ACHN (cell line): ENCODE data around the gene ACTR10.

Experiments used
- DNase-seq: peaks from one replicate; pipeline ENCODE4 v3.0.0-alpha.2; 2015
- in situ Hi-C: cut with HindIII; loops from 2 replicates; pipeline ENCODE4 v1.10.0; 2017; ENCODE audit warnings: low sequenced_read_pairs, low pct_ligation_motif_present, low pct_unique_long_range_greater_than_20kb

Gene ACTR10

DNA sequence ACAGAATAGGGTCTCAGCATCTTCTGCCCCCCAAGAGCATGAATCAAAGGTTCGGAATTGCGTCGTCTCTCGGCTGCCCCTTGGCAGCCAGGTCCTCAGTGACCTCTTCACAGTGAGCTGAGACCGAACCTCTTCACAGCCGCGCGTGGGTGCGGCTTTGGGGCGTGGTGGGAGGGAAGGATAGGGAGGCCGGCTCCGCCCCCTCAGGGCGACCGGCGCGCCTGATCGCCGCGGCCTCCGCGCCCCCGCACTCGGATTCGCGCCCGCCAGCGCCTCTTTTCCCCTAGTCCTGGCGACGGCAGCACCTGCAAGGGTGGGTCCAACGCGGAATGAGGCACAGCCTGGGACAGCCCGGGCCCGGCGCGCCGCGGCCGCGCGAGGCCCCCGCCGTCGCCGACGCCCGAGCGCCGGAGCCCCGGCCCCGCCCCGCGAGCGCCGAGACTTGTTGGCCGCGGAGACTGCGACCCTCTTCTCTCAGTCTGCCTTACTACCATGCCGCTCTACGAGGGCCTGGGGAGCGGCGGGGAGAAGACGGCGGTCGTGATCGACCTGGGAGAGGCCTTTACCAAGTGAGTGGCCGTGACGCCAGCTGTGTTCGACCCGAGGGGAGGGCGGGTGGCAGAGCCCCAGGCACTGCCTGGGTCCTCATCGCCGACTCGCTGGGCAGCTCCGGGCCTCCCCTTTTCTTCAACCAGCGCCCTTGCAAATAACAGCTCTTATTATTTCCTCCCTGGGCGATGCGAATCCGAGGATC lies at the start of gene ACTR10:
ACTR10 (plus strand) TSS at position 424 of the 754 bp plus-strand sequence; CDS start at position 493, 69 bp downstream.
- peak; percentile 75 for DNase-seq
- in situ Hi-C loops = no loop called here

DNA sequence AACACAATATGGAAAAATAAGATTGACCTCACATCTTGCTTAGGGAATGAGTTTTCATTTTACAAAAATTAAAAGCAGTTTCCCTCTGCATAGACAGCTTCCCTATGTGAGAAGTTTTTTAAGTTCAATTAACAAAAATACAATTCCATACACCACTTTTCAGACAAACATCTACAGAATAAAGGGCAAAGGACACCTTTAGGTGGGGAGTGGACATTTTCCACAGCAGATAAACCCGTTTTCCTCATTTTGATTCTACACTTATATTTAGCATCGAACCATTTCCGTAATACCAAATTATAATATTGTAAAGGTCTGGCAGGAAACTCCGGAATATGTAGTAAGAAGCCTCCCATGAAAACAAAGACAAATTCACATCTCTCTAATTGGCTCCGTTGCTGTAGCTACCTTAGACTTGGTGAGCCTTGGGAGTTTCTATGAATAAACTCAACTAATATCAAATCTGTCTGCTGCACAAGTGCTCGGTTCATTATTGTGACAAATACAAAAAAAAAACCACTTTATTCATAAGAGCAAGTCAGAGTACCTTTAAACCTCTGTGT lies 49.6 kb upstream of the ACTR10 start:
- no peak for DNase-seq
- in situ Hi-C loops = no loop called here

DNA sequence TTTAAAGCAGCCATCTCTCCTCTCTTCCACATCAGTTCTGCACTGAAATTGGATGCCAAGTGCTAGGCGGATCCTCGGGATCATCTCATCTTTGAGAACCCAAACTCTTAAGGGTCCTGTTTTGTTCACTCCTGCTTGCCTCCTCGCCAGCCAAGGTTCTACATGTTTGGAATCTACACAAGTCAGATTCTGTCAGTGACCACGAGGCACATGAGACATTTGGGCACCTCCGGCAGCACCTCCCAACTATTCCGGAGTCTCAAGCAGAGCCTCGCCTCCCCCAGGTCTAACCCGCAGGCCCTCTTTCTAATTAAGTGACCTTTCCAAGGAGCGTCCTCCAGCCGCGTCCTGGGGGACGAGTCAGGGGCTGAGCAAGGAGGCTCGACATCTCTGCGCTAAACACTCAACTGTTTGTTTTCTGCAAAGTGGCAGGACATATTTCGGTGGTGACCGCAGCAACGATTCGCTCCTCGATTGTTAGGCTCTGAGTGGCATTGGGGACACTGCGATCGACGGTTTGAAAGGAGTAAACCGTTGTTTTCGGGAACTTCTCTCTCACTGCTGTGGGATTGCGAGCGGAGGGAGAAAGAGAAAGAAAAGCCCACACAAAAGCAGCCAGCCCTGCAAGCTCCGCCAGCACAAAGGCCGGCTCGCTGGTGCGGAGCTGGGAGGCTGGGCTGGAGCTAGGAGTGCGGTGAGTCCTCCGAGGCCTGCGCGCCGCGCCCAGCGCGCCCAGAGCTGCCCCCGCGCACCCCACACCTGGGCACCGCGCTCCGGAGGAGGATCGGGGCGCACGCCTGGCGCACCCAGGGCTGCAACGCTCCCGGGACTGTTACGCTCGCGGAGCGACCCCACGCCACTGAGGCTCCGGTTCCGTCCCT lies 48.6 kb upstream of the ACTR10 start:
- in situ Hi-C loops = no loop called here
- DNase-seq = peak; percentile 38

- in situ Hi-C loops = no loop called here
- peak; percentile 84 for DNase-seq
Observed at GRCh38 chr14:58152014-58152857, 47.7 kb upstream of the ACTR10 start, which contains the start of gene ARMH4. Gene ARMH4 (minus strand): TSS chr14:58152213. CDS start chr14:58139358, 12,855 bp downstream.

DNA sequence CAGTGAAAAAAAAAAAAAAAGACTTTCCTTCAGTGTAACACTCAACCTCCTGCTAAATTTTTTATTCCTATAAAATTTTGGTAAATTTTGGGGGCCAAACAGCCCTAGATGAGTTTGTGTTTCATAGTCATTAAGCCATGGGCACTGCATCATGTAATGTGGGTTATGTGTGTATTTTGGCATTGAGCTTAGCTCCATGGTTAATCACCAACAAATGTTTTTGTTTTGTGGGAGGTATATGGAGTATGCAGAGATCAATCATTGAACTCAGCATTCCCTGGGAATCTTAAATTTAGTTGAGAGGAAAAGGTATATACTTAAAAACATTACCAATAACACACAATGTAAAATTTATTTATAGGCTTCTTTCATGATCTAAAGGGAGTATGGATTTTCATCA lies 39.4 kb upstream of the ACTR10 start:
- in situ Hi-C loops = no loop called here
- no peak for DNase-seq

DNA sequence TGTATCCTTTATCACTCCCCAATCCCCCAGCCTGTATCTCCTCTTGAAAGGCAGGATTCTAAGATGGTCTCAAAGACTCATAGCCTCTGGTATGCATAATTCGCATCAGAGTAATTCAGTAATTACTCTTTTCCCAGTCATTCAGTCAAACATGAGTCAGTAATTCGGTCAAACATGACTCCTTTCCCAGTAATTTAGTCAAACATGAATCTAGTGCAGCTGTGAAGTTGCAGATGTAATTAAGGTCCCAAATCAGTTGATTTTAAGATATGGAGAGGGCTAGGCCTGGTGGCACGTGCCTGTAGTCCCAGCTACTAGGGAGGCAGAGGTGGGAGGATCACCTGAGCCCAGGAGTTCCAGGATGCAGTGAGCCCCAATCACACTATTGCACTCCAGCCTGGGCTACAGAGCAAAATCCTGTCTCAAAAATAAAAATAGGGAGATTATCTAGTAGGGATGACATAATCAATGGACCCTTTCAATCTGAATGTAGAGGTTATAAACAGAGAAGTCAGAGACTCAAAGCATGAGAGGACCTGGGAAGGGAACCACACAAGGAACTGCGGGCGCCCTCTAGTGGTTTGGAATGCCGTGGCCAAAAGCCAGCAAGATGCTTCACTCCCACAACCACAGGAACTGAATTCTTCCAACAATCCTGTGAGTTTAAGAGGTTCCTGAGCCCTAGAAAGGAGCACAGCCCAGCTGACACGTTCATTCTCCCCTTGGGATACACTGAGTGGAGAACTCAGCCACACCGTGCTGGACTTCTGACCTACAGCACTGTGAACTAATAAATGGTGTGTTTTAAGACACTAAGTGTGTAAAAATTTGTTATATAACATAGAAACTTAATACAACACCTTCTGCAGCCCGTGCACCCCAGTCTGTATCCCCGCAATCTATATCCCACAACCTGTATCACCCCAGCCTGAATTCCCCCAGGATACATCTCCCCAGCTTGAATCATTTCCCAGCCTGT lies 33.7 kb upstream of the ACTR10 start:
- in situ Hi-C loops = no loop called here
- peak; percentile 80 for DNase-seq

- DNase-seq = no peak
- in situ Hi-C loops = no loop called here
Observed at GRCh38 chr14:58167057-58167456, 32.9 kb upstream of the ACTR10 start.

DNA sequence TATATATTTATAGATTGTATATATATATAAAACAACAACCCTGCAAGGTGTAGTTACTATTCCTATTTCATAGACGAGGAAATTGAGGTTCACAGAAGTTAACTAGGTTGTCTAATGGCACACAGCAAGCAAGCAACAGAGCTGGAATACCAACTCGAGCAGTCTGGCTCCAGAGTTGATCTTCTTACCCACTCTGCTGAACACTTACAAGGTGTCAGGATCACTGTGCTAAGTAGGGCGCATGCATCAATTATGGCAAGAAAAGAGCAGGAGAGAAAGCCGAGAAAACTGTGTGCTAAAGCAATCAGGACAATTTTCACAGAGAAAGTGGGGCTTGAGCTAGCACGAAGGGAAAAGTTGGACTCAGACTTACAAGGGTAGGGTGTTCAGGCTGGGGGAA lies 32.1 kb upstream of the ACTR10 start:
- no peak for DNase-seq
- in situ Hi-C loops = no loop called here

- in situ Hi-C loops = no loop called here
- DNase-seq = peak; percentile 82
Observed at GRCh38 chr14:58171090-58171489, 28.9 kb upstream of the ACTR10 start.

DNA sequence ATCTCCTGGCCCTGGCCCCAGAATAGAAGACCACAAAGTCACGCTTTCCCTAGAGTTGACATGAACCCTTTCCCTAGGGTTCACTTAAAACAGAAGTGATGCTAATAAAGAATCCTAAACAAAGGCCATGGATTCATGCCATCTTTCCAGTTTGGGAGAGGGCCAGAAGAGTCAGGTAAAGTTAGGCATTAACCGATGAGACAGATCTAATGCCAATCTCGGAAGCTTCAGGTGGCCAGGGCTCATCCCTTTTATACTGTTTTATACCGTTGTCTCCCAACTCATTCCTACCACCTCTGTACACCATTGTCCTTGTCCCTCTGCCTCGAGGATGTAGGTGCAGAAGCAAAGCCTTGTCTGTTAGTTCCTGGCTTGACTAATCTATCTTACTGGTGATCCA lies 22.8 kb upstream of the ACTR10 start:
- in situ Hi-C loops = no loop called here
- DNase-seq = no peak

- in situ Hi-C loops = no loop called here
- DNase-seq = no peak
Observed at GRCh38 chr14:58189176-58189575, 10.8 kb upstream of the ACTR10 start.

DNA sequence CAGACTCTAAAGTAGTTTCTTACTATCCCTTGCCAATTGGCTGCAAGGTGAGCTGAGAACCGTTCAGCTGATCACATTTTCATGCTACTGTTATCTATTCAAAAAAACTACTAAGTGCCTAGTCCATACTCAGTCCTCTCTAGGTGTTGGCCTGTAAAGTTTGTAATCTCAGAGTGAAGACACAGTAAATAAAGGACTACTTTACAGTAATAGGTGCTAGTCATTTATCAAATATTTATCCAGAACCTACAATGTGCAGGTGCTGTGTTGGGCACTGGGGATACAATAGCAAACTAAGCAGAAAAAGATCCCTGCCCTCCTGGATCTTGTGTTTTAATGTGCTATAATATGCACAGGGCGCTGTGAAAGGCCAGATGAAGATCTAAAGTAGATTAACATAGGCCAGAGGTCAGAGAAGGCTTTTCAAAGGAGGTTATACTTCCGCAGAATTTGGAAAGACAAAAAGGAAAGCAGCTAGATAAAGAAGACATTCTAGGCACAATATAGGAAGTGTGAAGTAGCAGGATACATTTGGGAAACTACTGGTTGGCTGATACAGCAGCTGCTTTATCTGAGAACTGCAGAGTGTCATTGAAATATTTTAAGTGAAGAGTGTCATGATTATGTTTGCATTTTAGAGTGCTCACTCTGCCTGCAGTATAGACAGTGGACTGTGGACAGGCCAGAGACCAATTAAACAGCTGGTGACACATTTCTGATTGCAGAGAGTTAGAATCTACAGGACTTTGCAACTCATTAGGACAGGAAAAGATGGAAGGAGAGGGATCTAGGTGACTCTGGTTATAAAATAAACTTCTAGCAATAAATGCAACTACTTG lies 8.0 kb upstream of the ACTR10 start:
- in situ Hi-C loops = no loop called here
- no peak for DNase-seq

GRCh38 chr14:58193542-58193941 lies 6.4 kb upstream of the ACTR10 start:
- no peak for DNase-seq
- in situ Hi-C loops = no loop called here

DNA sequence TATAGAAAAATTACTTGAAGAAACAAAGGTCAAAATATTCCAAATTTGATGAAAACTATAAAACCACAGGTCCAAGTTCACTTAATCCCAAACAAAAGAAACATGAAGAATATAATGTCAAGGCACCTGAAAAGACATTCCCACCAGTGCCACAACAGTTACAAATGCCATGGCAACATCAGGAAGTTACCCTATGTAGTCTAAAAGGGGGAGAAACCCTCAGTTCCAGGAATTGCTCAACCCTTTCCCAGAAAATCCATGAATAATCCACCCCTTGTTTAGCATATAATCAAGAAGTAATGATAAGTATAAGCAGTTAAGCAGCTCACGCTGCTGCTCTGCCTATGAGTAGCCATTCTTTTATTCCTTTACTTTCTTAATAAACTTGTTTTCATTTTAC lies 3.8 kb upstream of the ACTR10 start:
- in situ Hi-C loops = no loop called here
- DNase-seq = no peak

DNA sequence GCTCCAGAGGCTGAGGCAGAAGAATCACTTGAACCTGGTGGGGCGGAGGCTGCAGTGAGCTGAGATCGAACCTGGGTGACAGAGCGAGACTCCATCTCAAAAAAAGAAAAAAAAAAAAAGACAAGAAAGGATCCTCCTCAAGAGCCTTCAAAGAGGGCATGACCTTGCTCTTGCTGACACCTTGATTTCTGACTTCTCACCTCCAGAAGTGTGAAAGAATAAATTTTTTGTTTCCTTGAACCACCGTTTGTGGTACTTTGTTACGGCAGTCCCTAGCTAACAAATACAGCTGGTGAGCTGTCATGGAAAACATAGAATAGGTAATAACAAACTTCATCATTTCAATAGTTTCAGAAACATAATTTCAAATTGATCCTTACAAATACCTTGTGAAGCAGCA lies 1.9 kb upstream of the ACTR10 start:
- no peak for DNase-seq
- in situ Hi-C loops = no loop called here

DNA sequence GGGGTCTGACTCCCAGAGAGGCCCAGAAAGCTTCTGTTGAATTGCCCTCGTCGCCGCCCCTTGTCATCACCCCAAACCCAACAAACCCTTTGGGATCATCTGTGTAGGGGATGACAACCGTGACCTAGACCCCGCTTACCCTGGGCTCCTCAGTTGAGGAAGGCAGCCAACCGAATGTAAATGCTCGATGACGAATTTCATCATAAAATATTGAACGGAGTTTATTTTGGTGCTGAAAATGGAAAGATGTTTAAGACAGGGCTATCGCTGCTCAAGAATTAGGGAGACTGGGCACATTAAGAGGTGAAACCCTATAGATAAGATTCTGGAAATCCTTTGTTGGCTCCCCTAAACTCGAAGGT lies 512 bp downstream of the ACTR10 start:
- DNase-seq = no peak
- in situ Hi-C loops = no loop called here

GRCh38 chr14:58200846-58201245 lies 897 bp downstream of the ACTR10 start:
- no peak for DNase-seq
- in situ Hi-C loops = no loop called here
